Measurements from ENCODE around the gene VWC2L.

The VWC2L gene

GRCh38 chr2:214593727-214594126 lies 182.9 kb downstream of the VWC2L start:
- no peak overlapping the region for H3K27ac ChIP-seq
- CTCF ChIA-PET: interaction anchor here (0.7 to 1.1 kb wide), 2 partner anchors 20 to 22 kb away, joined by 3 to 7 read pairs; no protein-coding TSS in a partner anchor
- POLR2A ChIA-PET (ENCODE audit: low non-redundant PET): no interaction called here
- no peak for TF ChIP-seq CTCF (conservative IDR thresholded peaks at IDR 0.05; ENCODE audit: low read depth)
- DNase-seq (ENCODE audit: low spot score): no peak

DNA sequence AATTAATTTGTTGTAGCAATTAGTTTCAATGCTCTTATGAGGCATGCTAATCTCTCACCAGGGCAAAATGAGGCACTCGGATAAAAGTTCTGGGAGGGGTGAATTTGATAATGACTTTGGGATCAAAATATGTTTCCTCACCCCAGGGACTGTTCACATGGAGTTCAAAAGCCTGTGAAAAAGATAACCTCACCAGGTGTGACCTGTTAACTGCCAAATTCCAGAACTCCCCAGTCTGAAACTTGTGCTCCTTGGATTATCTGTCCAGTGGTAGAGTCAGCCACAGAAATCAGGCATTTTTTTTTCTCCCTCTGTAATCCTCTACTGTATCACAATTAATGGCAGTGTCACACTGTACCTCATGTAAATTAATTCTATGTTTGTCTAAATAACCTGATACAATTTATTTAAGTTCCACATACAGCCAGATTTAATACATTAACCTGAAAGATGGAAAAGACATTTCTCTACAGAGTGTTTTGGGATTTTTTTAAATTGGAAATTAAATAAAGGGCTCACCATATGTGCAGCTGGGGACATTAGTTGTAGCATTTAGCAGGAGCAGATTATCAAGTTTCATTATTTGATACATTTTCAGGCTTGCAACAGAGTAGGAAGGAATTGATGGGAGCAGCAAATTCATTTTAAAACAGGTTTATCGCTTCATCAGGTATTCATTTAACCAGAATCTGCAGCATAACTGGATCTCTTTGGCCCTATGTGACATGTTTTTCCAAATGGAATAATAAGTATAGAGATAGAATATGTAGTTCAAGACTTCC lies 191.2 kb downstream of the VWC2L start:
- DNase-seq (ENCODE audit: low spot score): no peak
- POLR2A ChIA-PET (ENCODE audit: low non-redundant PET): no interaction called here
- no peak overlapping the region for H3K27ac ChIP-seq
- no peak for TF ChIP-seq CTCF (conservative IDR thresholded peaks at IDR 0.05; ENCODE audit: low read depth)
- CTCF ChIA-PET: no interaction called here

- ChIA-PET POLR2A (ENCODE audit: low non-redundant PET) (no interaction called here), CTCF (no interaction called here)
- H3K27ac ChIP-seq: no peak overlapping the region
- no peak for DNase-seq (ENCODE audit: low spot score)
- no peak for TF ChIP-seq CTCF (conservative IDR thresholded peaks at IDR 0.05; ENCODE audit: low read depth)
Measured at GRCh38 chr2:214604861-214605260, 194.0 kb downstream of the VWC2L start.

DNA sequence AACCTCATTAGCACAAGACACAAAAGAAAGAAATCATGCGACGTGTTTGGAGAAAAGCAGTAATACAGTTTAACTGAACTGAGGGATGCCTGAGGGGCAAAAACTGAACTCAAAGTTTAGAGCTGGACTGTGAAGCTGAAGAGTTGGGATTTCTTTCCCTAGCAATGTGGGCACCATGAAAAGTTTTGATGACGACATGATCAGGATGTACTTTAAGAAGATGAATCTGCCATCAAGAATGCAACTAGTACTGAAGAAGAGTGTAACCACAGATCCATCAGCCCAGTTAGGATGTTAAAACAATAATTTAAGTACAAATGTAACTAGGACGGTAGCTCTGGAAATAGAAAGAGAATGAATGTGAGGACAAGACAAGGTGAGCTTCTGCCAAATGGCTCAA lies 196.2 kb downstream of the VWC2L start:
- no peak for TF ChIP-seq CTCF (conservative IDR thresholded peaks at IDR 0.05; ENCODE audit: low read depth)
- CTCF ChIA-PET: no interaction called here
- H3K27ac ChIP-seq: no peak overlapping the region
- POLR2A ChIA-PET (ENCODE audit: low non-redundant PET): no interaction called here
- no peak for DNase-seq (ENCODE audit: low spot score)

DNA sequence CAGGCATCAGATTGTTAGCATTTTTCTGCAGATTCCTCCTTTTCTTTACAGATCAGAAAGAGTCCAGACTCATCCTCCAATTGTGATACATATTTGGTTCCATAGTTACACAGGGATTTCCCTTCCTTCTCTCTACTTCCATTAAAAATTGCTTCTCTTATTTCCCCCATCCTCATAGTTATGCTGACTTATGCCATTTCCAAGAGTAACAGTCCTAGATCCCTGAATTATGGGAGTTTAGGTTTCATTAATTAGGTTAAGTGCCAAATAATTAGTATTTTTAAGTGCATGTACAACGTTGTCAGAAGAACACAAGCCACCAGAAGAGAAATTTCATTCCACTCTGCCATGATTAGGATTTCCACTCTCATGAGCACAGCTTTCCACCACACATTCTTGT lies 200.2 kb downstream of the VWC2L start:
- ChIA-PET POLR2A (ENCODE audit: low non-redundant PET) (no interaction called here), CTCF (no interaction called here)
- no peak for TF ChIP-seq CTCF (conservative IDR thresholded peaks at IDR 0.05; ENCODE audit: low read depth)
- no peak for DNase-seq (ENCODE audit: low spot score)
- no peak overlapping the region for H3K27ac ChIP-seq

DNA sequence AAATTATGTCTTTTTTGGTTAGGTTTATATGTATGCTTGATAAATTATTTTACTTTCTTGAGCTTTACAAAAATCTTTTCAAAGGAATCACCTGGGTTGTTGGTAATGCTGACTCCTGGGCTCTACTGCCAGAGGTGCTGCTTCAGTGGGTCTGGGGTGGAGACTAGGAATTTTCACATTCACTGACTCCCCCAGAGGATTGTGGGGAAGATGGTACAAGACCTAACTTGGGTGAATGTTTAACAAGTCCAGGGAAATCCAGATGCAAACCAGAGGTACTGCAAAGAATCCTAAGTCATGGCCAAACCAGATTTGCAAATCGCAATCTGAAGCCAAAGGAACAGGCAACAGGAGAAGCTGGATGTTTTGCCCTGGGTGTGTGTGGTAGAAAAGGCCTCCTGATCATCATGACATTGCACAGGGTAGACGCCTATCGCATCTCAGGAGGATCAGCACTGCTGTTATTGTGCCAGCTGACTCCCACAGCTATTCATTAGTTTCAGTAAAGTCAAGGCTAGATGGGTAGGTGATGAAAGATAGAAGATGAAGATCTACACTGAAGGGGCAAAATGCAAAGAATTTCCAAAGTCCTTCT lies 213.4 kb downstream of the VWC2L start:
- ChIA-PET CTCF (no interaction called here), POLR2A (ENCODE audit: low non-redundant PET) (no interaction called here)
- H3K27ac ChIP-seq: no peak overlapping the region
- DNase-seq (ENCODE audit: low spot score): no peak
- TF ChIP-seq CTCF (conservative IDR thresholded peaks at IDR 0.05; ENCODE audit: low read depth): no peak

All from RWPE1 (cell line).